ENCODE data around the gene RNF44. TPM values are rescaled to one million over a fixed set of nuclear protein-coding genes. Genes with fewer than 3 reads are reported as not detected.

The RNF44 gene
- total RNA-seq, 1 experiment from 2014 or later = 113 TPM

GRCh38 chr5:176524138-176524537 is 13.1 kb downstream of the RNF44 start:
- H3K27ac ChIP-seq (ENCODE audit: low read length) = no peak overlapping the region
- DNase-seq (ENCODE audit: low read depth, low spot score) (no peak), ATAC-seq (no peak)
- H3K27me3 ChIP-seq (ENCODE audit: control insufficient read depth, insufficient read depth, low read length) = no peaks in the 10 kb centered on the region
- intact Hi-C loops (cut with micrococcal nuclease; ENCODE audit: unreplicated experiment) = no loop called here
- H3K36me3 ChIP-seq (ENCODE audit: control insufficient read depth, insufficient read depth, low read length) = no peaks in the 10 kb centered on the region
- H3K4me1 ChIP-seq (ENCODE audit: control insufficient read depth, insufficient read depth, low read length) = no peaks in the 10 kb centered on the region; the same call in 1 of the 2 replicates
- no peak overlapping the region for H3K4me3 ChIP-seq (ENCODE audit: low read depth in 2 of 2, low read length in 2 of 2)
- ChIA-PET POLR2A (interaction anchor here (0.7 kb wide), 1 partner anchor 129 kb away, joined by 4 read pairs; no protein-coding TSS in a partner anchor), CTCF (no interaction called here)
- no TSS peak for BruUV-seq (replicated peaks)
- in situ Hi-C loops (cut with HindIII; ENCODE audit: low pct_unique_long_range_greater_than_20kb, low sequenced_read_pairs) = no loop called here
- no peaks in the 10 kb centered on the region for H3K9me3 ChIP-seq (ENCODE audit: control insufficient read depth, insufficient read depth, low read depth, low read length)
- TF ChIP-seq TCF7L2 (IDR thresholded peaks at IDR 0.05; ENCODE audit: low read depth, low read length) = no peak
- TF ChIP-seq REST (IDR thresholded peaks at IDR 0.05; ENCODE audit: insufficient read depth in 1 of 2, low read depth in 2 of 2, low read length in 1 of 2) = no peak
- no peak for TF ChIP-seq CTCF (IDR thresholded peaks at IDR 0.05)
- TF ChIP-seq POLR2AphosphoS5 (IDR thresholded peaks at IDR 0.05; ENCODE audit: low read depth, low read length) = no peak
- no peak for TF ChIP-seq SIN3A (IDR thresholded peaks at IDR 0.05; ENCODE audit: borderline replicate concordance, insufficient read depth, low read depth, low read length)

GRCh38 chr5:176521699-176522263 is 15.4 kb downstream of the RNF44 start:
- H3K4me3 ChIP-seq (ENCODE audit: low read depth in 2 of 2, low read length in 2 of 2) = no peak overlapping the region
- CTCF ChIA-PET = no interaction called here
- no peak for TF ChIP-seq REST (IDR thresholded peaks at IDR 0.05; ENCODE audit: insufficient read depth in 1 of 2, low read depth in 2 of 2, low read length in 1 of 2)
- TF ChIP-seq SIN3A (IDR thresholded peaks at IDR 0.05; ENCODE audit: borderline replicate concordance, insufficient read depth, low read depth, low read length) = no peak
- no peak for TF ChIP-seq TCF7L2 (IDR thresholded peaks at IDR 0.05; ENCODE audit: low read depth, low read length)
- no peak for TF ChIP-seq POLR2AphosphoS5 (IDR thresholded peaks at IDR 0.05; ENCODE audit: low read depth, low read length)
- TF ChIP-seq CTCF (IDR thresholded peaks at IDR 0.05) = no peak
- intact Hi-C loops (cut with micrococcal nuclease; ENCODE audit: unreplicated experiment) (no loop called here), in situ Hi-C loops (cut with HindIII; ENCODE audit: low pct_unique_long_range_greater_than_20kb, low sequenced_read_pairs) (no loop called here)
- no peaks in the 10 kb centered on the region for H3K4me1 ChIP-seq (ENCODE audit: control insufficient read depth, insufficient read depth, low read length)
- H3K27ac ChIP-seq (ENCODE audit: low read length) = no peak overlapping the region
- no peaks in the 10 kb centered on the region for H3K36me3 ChIP-seq (ENCODE audit: control insufficient read depth, insufficient read depth, low read length)
- H3K27me3 ChIP-seq (ENCODE audit: control insufficient read depth, insufficient read depth, low read length) = no peaks in the 10 kb centered on the region
- POLR2A ChIA-PET = no interaction called here
- DNase-seq (ENCODE audit: low read depth, low spot score) (no peak), ATAC-seq (no peak)
- H3K9me3 ChIP-seq (ENCODE audit: control insufficient read depth, insufficient read depth, low read depth, low read length) = no peaks in the 10 kb centered on the region
- BruUV-seq (replicated peaks) = no TSS peak
